Measurements from ENCODE around the gene LEF1.

GRCh38 chr4:108107101-108107500 lies 61.6 kb downstream of the LEF1 start:
- TF ChIP-seq, protein P1, sequence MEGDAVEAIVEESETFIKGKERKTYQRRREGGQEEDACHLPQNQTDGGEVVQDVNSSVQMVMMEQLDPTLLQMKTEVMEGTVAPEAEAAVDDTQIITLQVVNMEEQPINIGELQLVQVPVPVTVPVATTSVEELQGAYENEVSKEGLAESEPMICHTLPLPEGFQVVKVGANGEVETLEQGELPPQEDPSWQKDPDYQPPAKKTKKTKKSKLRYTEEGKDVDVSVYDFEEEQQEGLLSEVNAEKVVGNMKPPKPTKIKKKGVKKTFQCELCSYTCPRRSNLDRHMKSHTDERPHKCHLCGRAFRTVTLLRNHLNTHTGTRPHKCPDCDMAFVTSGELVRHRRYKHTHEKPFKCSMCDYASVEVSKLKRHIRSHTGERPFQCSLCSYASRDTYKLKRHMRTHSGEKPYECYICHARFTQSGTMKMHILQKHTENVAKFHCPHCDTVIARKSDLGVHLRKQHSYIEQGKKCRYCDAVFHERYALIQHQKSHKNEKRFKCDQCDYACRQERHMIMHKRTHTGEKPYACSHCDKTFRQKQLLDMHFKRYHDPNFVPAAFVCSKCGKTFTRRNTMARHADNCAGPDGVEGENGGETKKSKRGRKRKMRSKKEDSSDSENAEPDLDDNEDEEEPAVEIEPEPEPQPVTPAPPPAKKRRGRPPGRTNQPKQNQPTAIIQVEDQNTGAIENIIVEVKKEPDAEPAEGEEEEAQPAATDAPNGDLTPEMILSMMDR (IDR thresholded peaks at IDR 0.05) = no peak
- TF ChIP-seq POLR2A (IDR thresholded peaks at IDR 0.05) = no peak
